GM12873 (cell line): ENCODE measurements around the gene SPPL2C.

Source experiments
- CTCF ChIP-seq: IDR thresholded peaks from 2 replicates; pipeline ENCODE4 v1.5.1; 2012; ENCODE audit warnings: low read depth, mild to moderate bottlenecking, moderate library complexity, low read length, control low read depth; ENCODE audit not compliant: insufficient read depth; ENCODE audit errors: missing control alignments

The SPPL2C gene

GRCh38 chr17:45837603-45838002 is 7.1 kb upstream of the SPPL2C start:
- no peak for TF ChIP-seq CTCF

GRCh38 chr17:45838751-45839295 is 5.9 kb upstream of the SPPL2C start:
- no peak for TF ChIP-seq CTCF

- TF ChIP-seq CTCF: no peak
Measured at GRCh38 chr17:45839442-45839841, 5.2 kb upstream of the SPPL2C start.

DNA sequence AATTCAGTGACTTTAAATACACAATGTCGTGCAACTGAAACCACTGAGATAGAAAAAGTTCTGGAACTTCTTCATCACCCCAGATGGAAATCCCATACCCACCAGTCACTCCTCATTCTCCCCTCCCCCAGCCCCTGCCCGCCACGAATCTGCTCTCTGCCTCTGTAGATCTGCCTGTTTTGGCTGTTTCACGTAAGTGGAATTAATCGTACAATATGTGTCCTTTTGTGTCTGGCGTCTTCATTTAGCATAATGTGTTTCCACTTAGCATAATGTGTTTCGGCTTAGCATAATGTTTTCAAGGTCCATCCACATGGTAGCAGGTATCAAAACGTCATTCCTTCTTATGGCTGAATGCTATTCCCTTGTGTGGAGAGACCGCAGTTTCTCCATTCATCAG is 3.5 kb upstream of the SPPL2C start:
- TF ChIP-seq CTCF: no peak

DNA sequence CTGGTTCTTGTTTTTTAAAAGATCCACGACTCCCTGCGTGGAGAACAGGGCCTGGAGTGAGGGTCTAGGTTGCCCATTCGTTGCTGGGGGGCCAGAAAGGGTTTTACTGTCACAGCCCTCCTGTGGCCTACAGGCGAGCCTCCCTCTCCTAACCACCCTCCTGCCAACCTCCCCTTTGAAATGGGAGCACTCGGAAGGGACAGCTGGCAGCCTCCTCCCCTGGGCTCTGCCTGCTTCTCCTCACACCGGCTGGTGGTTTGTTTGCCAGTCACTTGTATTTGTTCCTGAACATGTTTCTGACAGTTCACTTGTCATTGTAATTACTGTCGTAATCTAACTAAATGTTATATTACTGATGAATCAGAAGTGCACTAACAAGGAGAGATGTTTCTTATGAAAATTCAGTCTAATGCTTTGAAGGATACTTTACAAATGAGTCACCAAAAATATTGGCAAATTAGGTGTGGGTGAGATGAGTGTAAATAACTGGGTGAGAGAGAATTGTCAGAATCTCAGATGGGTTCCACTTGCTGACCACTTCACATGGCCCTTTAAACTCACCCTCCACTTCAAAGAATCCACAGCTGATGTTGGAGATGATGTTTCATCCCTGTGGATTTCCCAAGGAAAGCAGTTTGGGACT is 2.7 kb upstream of the SPPL2C start:
- TF ChIP-seq CTCF: no peak

- TF ChIP-seq CTCF: no peak
Measured at GRCh38 chr17:45843722-45844121, 959 bp upstream of the SPPL2C start.

DNA sequence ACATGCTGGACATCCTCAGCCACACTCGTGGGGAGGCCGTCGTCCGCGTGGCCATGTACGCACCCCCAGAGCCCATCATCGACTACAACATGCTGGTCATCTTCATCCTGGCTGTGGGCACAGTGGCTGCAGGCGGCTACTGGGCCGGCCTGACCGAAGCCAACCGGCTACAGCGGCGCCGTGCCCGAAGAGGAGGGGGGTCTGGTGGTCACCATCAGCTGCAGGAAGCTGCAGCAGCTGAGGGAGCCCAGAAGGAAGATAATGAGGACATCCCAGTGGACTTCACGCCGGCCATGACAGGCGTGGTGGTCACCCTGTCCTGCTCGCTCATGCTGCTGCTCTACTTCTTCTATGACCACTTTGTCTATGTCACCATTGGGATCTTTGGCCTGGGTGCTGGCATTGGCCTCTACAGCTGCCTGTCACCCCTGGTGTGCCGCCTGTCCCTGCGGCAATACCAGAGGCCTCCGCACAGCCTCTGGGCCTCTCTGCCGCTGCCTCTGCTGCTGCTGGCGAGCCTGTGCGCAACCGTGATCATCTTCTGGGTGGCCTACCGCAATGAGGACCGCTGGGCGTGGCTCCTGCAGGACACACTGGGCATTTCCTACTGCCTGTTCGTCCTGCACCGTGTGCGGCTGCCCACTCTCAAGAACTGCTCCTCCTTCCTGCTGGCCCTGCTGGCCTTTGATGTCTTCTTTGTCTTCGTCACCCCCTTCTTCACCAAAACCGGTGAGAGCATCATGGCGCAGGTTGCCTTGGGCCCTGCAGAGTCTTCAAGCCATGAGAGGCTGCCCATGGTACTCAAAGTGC is 900 bp downstream of the SPPL2C start:
- TF ChIP-seq CTCF: no peak
